SU-DHL-6 (cell line): ENCODE measurements around the gene USF2.

Experiments used
- H2AFZ ChIP-seq: fragments of 200-600 bp; sonication (generic); 2 replicates; pipeline ENCODE4 v1.6.1; 2014; ENCODE audit warnings: low read depth, mild to moderate bottlenecking, moderate library complexity, mixed read lengths, antibody characterized with exemption, low read length; ENCODE audit not compliant: severe bottlenecking
- H3F3A ChIP-seq: fragments of 200-600 bp; shearing (Covaris generic); 2 replicates; pipeline ENCODE4 v1.6.0; 2016; ENCODE audit warnings: antibody characterized with exemption, mild to moderate bottlenecking; ENCODE audit not compliant: insufficient read depth
- H3K27ac ChIP-seq: fragments of 200-600 bp; sonication (generic); 2 replicates; pipeline ENCODE4 v1.5.1; 2016; ENCODE audit warnings: low read depth, mild to moderate bottlenecking, low read length, moderate library complexity, mixed read lengths
- H3K27me3 ChIP-seq: fragments of 200-600 bp; sonication (generic), shearing (Covaris generic); 2 replicates; pipeline ENCODE4 v1.6.0; 2014; ENCODE audit warnings: mild to moderate bottlenecking, low read length
- H3K36me3 ChIP-seq: fragments of 200-600 bp; sonication (generic); 2 replicates; pipeline ENCODE4 v1.6.1; 2014; ENCODE audit warnings: mild to moderate bottlenecking, low read length, mixed read lengths
- H3K4me2 ChIP-seq: fragments of 300-600, 200-600 bp; shearing (Covaris generic), sonication (generic); 2 replicates; pipeline ENCODE4 v1.6.0; 2014; ENCODE audit warnings: low read length, low read depth, mild to moderate bottlenecking; ENCODE audit not compliant: poor library complexity, severe bottlenecking
- H3K4me3 ChIP-seq: fragments of 200-600 bp; sonication (generic); 2 replicates; pipeline ENCODE4 v1.5.1; 2014; ENCODE audit warnings: antibody characterized with exemption, low read length, mild to moderate bottlenecking, mixed read lengths; ENCODE audit not compliant: insufficient read depth, poor library complexity, severe bottlenecking
- H3K79me2 ChIP-seq: fragments of 200-600 bp; sonication (generic); 2 replicates; pipeline ENCODE4 v1.6.1; 2014; ENCODE audit warnings: mild to moderate bottlenecking, low read length, moderate library complexity; ENCODE audit not compliant: insufficient read depth
- H3K9ac ChIP-seq: fragments of 200-600 bp; sonication (generic); 2 replicates; pipeline ENCODE4 v1.7.0; 2014; ENCODE audit warnings: mild to moderate bottlenecking, low read length
- H3K9me2 ChIP-seq: fragments of 200-600 bp; sonication (generic); replicated peaks from 2 replicates; pipeline ENCODE4 v1.6.1; 2014; ENCODE audit warnings: low read length; ENCODE audit not compliant: insufficient read depth
- H3K9me3 ChIP-seq: fragments of 200-600 bp; sonication (generic); 2 replicates; pipeline ENCODE4 v1.6.1; 2014; ENCODE audit warnings: low read length, mixed read lengths; ENCODE audit not compliant: insufficient read depth
- H4K20me1 ChIP-seq: fragments of 200-600 bp; sonication (generic); 2 replicates; pipeline ENCODE4 v1.6.1; 2014; ENCODE audit warnings: low read depth, mild to moderate bottlenecking, antibody characterized with exemption, low read length, moderate library complexity, mixed read lengths
- CTCF ChIP-seq: fragments of 200-600 bp; sonication (generic); IDR thresholded peaks from one replicate; pipeline ENCODE4 v1.5.1; 2017; ENCODE audit warnings: antibody characterized with exemption, mild to moderate bottlenecking, low read length, moderate library complexity; ENCODE audit not compliant: insufficient read depth, poor library complexity, severe bottlenecking
- EZH2phosphoT487 ChIP-seq: fragments of 200-600 bp; sonication (generic), shearing (Covaris generic); conservative IDR thresholded peaks from 2 replicates; pipeline ENCODE4 v1.6.1; 2018; ENCODE audit warnings: mild to moderate bottlenecking, antibody characterized with exemption, low read length, moderate library complexity, mixed read lengths

The USF2 gene

DNA sequence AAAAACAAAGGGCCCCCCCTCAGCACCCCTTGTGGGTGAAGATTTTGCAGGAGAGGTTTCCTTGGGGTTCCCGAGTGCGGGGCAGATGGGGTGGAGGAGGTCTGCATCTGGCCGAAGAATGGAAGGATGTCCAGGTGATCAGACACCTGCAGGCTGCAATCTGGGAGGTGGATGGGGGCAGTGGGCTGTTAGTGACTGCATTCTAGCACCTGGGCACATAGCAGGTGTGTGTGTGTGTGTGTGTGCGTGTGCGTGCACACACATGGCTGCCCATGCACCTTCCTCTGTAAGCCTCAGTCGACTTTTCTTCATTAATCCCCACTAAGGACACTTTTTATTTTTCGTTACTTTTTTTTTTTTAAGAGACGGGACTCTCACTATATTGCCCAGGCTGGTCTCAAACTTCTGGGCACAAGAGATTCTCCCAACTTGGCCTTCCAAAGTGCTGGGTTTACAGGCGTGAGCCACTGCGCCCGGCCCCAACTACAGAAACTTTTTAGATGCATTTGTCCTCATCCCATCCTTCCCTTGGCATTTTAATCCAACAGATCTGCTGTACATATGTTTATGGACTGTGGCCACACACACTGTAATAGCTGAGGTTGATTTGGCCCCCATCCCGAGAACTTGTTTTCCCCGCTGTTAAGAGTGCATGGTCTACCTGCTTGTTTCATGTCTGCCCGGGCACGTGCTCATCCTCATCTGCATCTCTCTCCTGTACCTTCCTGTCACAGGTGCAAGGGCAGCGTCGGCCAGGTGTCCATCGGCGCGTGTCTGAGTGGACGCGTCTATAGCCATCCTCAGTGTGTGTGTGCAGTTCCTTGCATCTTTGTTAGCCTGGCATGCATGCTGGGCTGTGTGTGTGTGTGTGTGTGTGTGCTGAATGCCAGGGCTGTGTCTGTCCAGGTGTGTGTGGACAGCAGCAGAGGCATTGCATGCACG is 23.9 kb downstream of the USF2 start:
- H3K27ac ChIP-seq: no peak overlapping the region
- no peak overlapping the region for H3K4me2 ChIP-seq
- H2AFZ ChIP-seq: no peak overlapping the region
- H3K9ac ChIP-seq: no peak overlapping the region
- H3K9me3 ChIP-seq: no peaks in the 10 kb centered on the region
- no peaks in the 10 kb centered on the region for H3K36me3 ChIP-seq
- TF ChIP-seq EZH2phosphoT487 (no peak), CTCF (no peak)
- no peaks in the 10 kb centered on the region for H3K27me3 ChIP-seq
- no peaks in the 10 kb centered on the region for H3K9me2 ChIP-seq
- H3K4me3 ChIP-seq: no peak overlapping the region
- peaks cover 33% of the 10 kb centered on the region for H3F3A ChIP-seq
- H4K20me1 ChIP-seq: no peaks in the 10 kb centered on the region
- H3K79me2 ChIP-seq: no peaks in the 10 kb centered on the region

GRCh38 chr19:35293363-35293739 is 24.6 kb downstream of the USF2 start:
- no peak overlapping the region for H3K9ac ChIP-seq
- no peaks in the 10 kb centered on the region for H3K27me3 ChIP-seq
- no peak for TF ChIP-seq EZH2phosphoT487
- TF ChIP-seq CTCF: no peak
- H2AFZ ChIP-seq: no peak overlapping the region
- H3K79me2 ChIP-seq: no peaks in the 10 kb centered on the region
- peaks cover 33% of the 10 kb centered on the region for H3F3A ChIP-seq
- no peak overlapping the region for H3K4me2 ChIP-seq
- H3K27ac ChIP-seq: no peak overlapping the region
- H4K20me1 ChIP-seq: no peaks in the 10 kb centered on the region
- H3K4me3 ChIP-seq: no peak overlapping the region
- no peaks in the 10 kb centered on the region for H3K9me2 ChIP-seq
- no peaks in the 10 kb centered on the region for H3K36me3 ChIP-seq
- H3K9me3 ChIP-seq: no peaks in the 10 kb centered on the region

- H3K27ac ChIP-seq: no peak overlapping the region
- no peaks in the 10 kb centered on the region for H4K20me1 ChIP-seq
- H3K4me3 ChIP-seq: no peak overlapping the region
- TF ChIP-seq EZH2phosphoT487: no peak
- no peak for TF ChIP-seq CTCF
- no peak overlapping the region for H2AFZ ChIP-seq
- H3K9ac ChIP-seq: no peak overlapping the region
- peaks cover 33% of the 10 kb centered on the region for H3F3A ChIP-seq
- no peaks in the 10 kb centered on the region for H3K36me3 ChIP-seq
- no peaks in the 10 kb centered on the region for H3K9me2 ChIP-seq
- no peaks in the 10 kb centered on the region for H3K79me2 ChIP-seq
- no peak overlapping the region for H3K4me2 ChIP-seq
- no peaks in the 10 kb centered on the region for H3K9me3 ChIP-seq
- no peaks in the 10 kb centered on the region for H3K27me3 ChIP-seq
These were observed 25.0 kb downstream of the USF2 start for GRCh38 chr19:35293808-35294207.
